Measurements from ENCODE around the gene FCN2.
"Not testable (repeated sequence)": the region's sequence is repeated elsewhere in the genome, so short reads cannot be mapped to it uniquely, and the experiment has no call there.

Gene FCN2

DNA sequence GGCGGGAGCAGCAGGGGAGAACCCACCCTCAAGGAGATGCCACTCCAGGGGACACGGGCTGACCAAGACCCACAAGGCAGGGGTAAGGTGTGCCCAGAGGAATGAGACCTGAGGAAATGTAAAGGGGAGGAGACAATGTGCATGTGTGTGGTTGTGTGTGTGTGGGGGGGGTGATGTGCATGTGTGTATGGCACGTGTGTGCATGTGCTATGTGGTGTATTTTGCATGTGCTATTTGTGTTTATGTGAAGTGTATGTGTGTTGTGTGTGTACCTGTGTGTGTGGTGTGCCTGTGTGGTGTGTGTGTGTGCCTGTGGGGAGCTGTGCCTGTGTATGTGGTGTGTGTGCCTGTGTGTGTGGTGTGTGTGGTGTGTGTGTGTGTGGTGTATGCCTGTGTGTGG is 33.5 kb upstream of the FCN2 start:
- DNase-seq (ENCODE audit: low read depth in 2 of 2), result no peak

GRCh38 chr9:134847752-134848432 is 32.7 kb upstream of the FCN2 start:
- no peak for DNase-seq (ENCODE audit: low read depth in 2 of 2)

- DNase-seq (ENCODE audit: low read depth in 2 of 2), result no peak
These were observed 32.1 kb upstream of the FCN2 start for GRCh38 chr9:134848504-134848903.

GRCh38 chr9:134850611-134851010 is 30.0 kb upstream of the FCN2 start:
- no peak for DNase-seq (ENCODE audit: low read depth in 2 of 2)

GRCh38 chr9:134851020-134851419 is 29.6 kb upstream of the FCN2 start:
- no peak for DNase-seq (ENCODE audit: low read depth in 2 of 2)

DNA sequence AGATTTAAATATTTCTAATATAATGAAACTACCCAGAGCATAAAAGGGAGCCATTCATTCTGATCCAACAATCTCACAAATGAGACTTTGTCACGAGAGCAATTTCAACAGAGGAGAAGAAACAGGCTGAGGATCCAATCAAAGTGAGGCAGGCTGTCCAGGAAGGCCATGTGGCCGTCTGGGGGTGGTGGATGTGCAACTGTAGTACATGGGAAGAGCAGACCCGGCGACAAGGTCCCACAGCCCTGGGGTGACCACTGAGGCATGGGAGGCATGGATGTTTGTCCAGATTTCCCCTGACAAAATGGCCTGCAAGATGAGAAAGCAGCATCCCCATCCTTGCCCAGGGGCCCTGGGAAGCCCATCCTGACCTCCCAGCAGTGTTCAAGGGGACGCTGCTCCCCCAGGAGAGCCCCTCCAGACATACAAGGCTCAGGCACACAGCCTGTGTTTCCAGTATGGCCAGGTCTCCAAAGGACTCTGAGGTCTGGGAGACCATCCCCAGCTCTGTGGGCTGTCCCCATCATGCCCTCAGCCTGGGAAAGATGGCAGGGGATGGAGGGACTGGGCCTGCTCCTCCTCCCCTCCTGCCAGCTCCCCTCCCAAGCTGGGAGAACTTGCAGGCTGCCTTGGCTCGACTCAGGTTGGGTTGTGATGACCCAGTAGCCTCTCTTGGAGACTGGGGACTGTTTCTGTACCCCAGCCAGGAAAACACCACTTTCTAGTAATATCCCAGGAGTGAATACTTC is 27.5 kb upstream of the FCN2 start:
- no peak for DNase-seq (ENCODE audit: low read depth in 2 of 2)

DNA sequence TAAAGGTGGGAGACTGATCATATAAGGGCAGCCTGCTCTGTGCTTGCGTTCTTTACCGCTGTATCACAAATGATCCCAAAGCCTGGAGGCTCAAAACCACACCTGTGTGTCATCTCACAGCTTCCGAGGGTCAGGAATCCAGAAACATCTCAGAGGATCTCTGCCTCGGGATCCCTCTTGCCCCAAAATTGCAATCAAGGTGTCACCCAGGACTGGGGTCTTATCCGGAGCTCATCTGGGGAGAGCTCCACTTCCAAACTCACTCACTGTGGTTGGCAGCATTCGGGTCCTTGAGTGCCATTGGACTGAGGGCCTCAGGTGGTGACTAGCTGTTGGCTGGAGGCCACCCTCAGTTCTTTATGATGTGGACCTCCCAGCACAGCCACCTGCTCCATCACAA is 26.7 kb upstream of the FCN2 start:
- DNase-seq (ENCODE audit: low read depth in 2 of 2), result no peak

DNA sequence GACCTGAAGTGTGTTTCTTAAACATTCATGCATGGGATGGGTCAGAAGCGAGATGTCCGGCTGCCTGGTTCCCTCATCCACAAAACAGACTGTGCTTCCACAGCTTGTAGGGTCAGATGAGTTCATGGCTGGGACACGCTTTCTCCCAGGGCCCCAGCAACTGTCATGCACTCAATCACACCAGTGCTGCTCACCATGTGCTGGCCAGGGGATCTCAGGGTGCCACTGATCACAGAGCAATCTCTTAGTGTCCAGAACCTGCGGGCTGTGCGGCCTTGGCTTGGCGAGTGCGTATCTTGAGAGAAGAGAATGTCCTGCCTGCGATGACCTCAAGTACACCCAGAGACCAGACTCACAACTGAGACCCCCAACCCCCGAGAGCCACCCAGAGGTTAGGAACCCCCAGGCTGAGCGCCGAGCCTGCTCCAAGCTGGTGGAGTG is 26.0 kb upstream of the FCN2 start:
- no peak for DNase-seq (ENCODE audit: low read depth in 2 of 2)

DNA sequence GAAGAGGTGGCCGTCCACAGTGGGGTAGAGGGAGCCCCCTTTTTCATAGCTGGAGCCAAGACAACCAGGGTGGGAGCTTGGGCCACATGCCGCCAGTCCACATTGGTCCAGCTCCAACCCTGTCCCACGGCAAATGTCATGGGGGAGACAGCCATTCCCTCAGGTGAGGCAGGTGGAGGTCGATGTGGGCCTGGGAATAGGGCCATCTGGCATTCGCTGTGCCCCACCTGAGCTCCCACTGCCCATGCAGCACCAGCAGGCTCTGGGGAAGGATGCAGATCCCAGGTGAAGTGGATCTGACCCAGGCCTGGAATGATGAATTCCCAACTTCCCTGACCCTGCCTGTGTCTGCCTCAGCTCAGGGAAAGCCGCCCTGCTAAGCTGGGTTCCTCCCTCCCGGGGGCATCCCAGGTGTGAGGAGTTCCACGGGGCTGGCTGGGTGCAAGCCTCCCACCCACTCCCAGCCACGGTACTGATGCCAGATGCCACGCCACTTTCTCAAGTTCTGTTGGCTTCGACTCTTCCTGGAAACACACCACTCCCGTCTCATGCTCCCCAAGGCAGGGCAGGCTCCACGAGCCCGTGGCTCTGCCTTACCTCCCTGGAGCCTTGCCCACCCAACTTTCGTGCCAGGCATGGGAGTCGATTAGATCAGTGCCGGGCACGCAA is 25.2 kb upstream of the FCN2 start:
- DNase-seq (ENCODE audit: low read depth in 2 of 2), result no peak

DNA sequence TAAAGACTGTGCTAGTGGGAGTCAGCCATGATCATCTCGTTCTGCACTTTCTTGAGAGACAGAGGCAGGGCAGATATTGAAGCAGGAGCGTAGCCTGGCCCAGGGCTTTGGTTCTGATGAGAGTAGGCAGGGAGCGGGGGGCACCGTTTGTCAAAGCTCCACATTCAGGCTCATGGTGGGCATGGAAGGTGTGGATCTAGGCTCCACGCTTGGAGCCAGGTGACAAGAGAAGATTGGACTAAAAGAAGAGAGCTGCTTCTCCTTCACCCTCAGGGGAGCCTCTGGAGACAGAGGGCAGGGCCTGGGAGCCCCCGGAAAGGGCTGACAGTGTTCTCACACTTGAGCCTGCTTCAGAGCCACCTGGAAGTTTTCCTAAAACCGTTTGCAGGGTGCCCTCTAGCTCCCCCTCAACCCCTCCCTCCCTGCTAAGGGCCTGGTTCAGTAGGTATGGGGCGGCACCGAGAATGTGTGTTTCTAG is 24.7 kb upstream of the FCN2 start:
- no peak for DNase-seq (ENCODE audit: low read depth in 2 of 2)

GRCh38 chr9:134857451-134857850 is 23.2 kb upstream of the FCN2 start:
- DNase-seq (ENCODE audit: low read depth in 2 of 2), result not testable (repeated sequence)

DNA sequence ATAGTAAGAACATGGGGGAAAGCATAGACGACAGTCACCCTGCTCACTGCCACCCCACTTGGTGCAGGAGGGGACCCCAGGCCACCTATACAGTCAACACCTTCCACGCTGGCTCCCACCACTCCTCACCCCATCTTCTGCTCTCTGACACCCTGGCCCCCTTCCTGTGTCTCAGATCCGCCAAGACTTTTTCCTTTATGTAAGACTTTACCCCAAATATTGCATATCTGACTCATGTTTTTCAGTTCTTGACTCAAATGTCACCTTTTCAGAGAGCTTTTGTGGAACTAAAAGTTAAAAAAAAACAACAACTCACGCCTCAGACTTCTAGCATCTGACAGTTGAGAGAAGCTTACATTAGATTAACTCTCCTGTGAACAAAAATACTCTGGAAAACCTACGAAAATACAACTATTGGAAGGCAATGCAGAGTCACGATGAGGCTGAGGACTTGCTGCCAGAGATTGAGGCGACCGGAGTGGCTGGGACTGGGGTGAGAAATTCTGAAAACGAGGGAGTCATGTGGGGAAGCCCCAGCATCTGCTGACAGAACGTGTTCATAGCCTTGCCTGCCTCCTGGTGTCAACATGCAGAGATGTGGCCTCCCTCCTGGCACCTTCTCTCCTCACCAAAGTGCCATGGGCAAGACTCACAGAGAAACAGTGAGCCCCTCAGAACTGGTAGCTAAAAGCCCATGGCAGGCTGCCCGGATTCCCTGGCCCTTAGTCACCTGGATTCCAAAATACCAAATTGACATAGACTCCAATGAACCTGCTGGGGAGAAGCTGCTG is 22.4 kb upstream of the FCN2 start:
- DNase-seq (ENCODE audit: low read depth in 2 of 2), result no peak

- no peak for DNase-seq (ENCODE audit: low read depth in 2 of 2)
These were observed 20.1 kb upstream of the FCN2 start for GRCh38 chr9:134860510-134860909.

GRCh38 chr9:134861595-134862334 is 18.8 kb upstream of the FCN2 start:
- no peak for DNase-seq (ENCODE audit: low read depth in 2 of 2)

DNA sequence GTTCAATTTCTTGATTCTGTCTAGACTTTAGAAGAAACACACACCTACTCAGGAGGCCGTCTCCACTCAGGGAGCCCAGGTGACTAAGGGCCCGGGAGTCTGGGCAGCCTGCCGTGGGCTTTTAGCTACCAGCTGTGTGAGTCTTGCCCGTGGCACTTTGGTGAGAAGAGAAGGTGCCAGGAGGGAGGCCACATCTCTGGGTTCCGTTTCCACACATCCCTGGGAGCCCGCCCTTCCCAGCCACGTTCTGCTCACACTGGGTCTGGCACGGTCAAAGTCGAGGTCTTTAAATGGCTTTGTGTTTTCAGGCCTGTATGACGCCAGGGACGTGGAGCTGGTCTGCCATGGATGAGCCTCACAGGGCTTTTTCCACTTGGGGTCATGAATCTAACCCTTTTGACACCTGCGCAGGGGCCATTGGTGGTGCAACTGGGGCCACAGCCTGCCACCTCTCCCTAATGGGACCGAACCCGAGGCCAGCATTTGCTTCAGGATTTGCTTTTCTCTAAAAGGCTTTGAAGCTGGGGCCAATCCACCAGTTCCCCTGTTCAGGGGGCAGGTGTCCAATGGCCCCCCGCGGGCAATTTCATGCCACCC is 17.2 kb upstream of the FCN2 start:
- DNase-seq (ENCODE audit: low read depth in 2 of 2), result no peak

- DNase-seq (ENCODE audit: low read depth in 2 of 2), result no peak
These were observed 16.4 kb upstream of the FCN2 start for GRCh38 chr9:134863941-134864820.

GRCh38 chr9:134864821-134865190 is 15.8 kb upstream of the FCN2 start:
- DNase-seq (ENCODE audit: low read depth in 2 of 2), result no peak

GRCh38 chr9:134867917-134868750 is 12.5 kb upstream of the FCN2 start:
- DNase-seq (ENCODE audit: low read depth in 2 of 2), result no peak
